Forelimb muscle (tissue), 1 donor: ENCODE measurements around the gene RASSF8. TPM values are rescaled to one million over a fixed set of nuclear protein-coding genes. Genes with fewer than 3 reads are reported as not detected.

Experiments used
- DNase-seq: peaks from one replicate; pipeline ENCODE4 v3.0.0-alpha.2; 2013; ENCODE audit warnings: low read depth
- polyA plus RNA-seq: library from polyadenylated mRNA; unstranded; fragments of 120-200 nt; gene quantifications from one replicate; pipeline ENCODE4 v1.2.1, GENCODE V29; 2013; ENCODE audit not compliant: insufficient read length

Gene RASSF8
- polyA plus RNA-seq, 1 donor: 24.9 TPM

DNA sequence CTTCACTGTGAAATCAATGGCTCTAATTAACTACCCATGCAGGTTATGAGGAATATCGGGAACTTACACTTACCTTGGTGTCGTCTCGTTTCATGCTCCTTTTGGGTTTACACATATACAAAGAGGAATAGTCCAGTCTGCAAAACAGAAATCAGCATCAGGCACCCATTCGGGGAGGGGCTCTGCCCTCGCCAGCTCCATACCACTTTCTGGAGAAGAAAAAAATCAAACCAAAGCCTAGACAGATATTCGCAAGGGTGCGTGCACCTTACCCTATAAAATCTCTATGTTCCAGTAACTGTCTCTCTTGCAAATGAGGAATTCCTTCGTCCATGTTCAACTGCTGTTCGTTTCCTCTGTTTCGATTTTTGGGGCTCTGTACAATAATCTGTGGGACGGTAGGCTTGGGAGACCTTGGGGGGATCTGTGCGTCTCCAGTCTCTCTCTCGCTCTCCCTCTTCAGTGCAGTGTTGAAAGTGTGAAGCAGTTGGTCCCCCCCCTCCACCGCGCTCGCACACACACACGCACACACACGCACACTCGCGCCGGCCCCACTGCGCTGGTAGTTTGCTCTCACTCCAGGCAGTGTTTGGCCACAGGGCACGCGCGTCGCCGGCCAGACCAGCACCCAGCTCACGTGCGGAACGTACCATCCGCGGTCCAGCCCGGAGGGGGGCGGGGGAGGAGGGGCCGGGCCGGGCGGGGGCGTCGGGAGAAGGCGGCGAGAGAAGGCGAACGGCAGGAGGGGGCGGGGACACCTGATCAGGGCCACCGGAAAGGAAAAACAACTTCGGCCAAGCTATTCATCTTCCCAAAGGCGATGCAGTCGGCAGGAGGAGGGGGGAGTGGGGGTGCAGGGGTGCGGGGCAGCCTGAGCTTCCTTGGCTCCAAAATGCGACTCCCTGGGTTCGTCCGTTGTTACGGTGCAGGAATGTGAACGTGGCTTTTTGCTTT is 166.2 kb downstream of the RASSF8 start, which contains the start of gene BHLHE41:
TSS of gene BHLHE41 (minus strand) at position 592 of the 954 bp plus-strand sequence. CDS start at position 334, 258 bp downstream.
- DNase-seq: no peak

DNA sequence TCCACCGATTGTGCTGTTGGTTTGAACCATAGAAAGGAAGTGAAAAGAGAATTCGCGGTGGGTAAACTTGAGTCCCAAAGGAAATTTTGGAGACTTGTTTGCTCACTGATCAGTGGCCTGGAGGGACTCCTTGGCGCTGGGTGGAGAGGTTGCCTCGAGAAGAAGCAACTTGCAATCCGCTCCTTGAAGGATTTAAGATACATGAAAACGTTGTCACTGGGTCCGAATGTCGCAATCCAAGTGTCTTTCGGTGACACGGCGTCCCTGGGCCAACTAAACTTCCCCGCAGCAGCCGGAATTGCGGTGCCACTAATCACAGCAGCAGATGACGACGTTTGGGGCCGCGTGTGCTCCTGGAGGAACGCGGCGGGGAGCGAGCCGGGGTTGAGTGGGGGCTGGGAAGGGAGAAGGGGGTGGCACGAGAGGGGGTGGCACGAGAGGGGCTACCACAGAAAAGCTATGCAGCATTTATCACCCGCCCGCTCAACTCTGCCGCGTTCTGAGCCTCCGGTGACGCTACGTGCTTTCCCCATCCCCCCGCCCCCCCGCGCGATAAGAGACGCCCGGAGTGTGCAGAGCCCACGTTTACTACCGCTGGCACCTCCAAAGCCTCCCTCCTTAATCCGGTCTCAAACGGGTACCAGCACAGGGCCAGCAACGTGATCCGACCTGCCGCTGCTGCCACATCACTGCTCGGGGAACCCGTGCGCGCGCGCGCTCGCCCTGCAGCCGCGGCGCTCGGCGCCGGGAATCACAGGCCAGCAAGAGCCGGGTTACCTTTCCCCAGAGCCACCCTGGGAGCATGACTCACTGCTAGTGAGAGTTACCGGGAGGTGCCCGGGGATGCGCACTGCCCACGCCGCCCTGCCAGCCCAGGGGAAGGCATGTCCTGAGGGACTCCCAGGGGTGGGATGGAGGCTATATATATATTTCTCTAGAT is 167.2 kb downstream of the RASSF8 start:
- no peak for DNase-seq

DNA sequence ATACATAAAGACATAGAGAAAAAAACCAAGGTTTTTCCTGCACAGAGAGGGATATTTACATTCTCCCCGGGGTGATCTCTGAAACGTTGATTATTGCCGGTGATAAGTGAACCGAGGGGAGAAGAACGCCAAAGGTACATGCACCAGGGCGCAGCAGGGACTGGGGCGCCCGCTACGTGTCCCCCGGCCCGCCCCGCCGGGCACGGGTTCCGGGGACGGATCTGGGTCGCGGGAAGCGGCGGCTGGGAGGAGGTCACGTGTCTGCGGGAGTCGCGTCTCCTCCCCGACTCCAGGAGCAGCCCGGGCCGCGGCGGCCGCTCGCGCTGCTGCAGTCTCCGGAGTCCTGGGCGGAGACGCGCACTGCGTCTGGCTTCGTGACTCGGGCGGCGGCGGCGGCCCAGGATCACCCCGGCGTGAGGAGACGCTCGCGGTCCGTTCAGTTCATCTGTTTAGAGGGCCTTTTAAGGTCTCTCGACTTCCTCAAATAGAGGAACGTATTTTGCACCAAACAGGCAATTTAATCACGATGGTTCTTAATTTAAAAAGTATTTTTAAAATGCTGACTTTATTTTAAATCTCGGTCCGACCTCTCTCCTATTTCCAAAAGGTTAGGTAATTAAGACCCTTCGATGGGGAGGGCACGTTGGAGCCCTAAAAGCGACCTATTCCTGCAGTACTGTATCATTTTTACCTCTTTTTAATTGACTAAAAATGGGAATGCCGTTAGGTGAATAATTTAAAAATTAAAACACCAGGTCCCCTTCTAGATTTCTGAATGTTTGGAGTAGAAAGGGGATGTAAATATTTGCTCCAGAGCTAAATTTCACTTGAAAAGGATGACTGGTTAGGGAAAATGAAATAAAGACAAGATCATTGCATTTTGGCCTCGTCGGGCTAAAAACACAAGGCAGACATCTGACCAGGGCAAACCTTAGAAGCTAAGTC is 168.1 kb downstream of the RASSF8 start:
- DNase-seq: no peak

DNA sequence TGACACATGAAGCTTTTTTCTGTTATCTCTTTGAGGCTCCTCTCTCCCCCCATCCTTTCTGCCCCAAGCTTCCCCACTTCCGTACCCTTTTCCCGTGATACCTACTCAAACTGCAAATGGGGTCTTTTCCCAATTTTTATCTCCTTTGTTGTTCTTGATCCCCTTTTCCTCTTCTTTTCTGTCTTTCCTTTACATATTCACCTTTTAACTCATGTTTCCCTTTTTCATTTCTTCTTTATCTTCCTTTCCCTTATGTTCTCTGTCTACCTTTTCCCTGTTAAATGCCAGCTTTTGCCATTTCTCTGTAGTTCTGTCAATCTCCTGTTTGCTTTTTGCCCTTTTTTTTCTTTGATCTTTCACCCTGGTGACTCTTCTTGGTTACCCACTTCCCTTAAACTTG is 168.9 kb downstream of the RASSF8 start:
- DNase-seq: no peak

DNA sequence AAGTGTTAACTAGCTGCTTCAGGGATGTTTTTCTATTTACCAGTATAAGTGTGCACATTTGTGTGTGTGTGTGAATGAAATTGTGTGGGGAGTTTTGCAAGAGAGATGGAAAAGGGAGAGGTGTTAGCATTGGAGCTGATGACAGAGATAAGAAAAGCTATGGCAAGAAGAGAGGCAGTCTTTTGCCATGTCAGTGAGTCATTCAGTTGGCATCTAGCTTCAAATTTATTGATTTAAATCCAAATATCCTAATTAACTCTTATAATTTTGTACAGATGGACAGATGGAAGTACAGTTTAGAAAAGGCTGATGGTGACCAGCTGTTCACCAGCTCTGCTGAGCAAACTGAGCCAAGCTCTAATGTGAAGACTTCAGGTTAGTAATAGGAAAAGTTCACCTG is 169.7 kb downstream of the RASSF8 start:
- DNase-seq: no peak

Other genes with a start within 250 kb of the RASSF8 start
- gene BHLHE41, start 166.4 kb downstream of the RASSF8 start, polyA plus RNA-seq: 2.6 TPM
- gene SSPN, start 236.9 kb downstream of the RASSF8 start, polyA plus RNA-seq: 106 TPM